Kidney epithelial cell (primary cell): Measurements from ENCODE around the gene ASB16. TPM values are rescaled to one million over a fixed set of nuclear protein-coding genes. Genes with fewer than 3 reads are reported as not detected.

ENCODE experiments used
- DNase-seq: peaks from one replicate; pipeline ENCODE4 v3.0.0-alpha.2; 2010; ENCODE audit warnings: low read depth
- H3K27me3 ChIP-seq: 2 replicates; pipeline ENCODE4 v1.6.0; 2011; ENCODE audit warnings: low read length; ENCODE audit not compliant: control insufficient read depth, insufficient read depth
- H3K36me3 ChIP-seq: 2 replicates; pipeline ENCODE4 v1.5.1; 2011; ENCODE audit warnings: low read length; ENCODE audit not compliant: control insufficient read depth, insufficient read depth
- H3K4me3 ChIP-seq: 2 replicates; pipeline ENCODE4 v1.5.1; 2011; ENCODE audit warnings: low read depth, mild to moderate bottlenecking, control low read depth, low read length
- CTCF ChIP-seq: IDR thresholded peaks from 2 replicates; pipeline ENCODE4 v1.5.1; 2011; ENCODE audit warnings: mild to moderate bottlenecking, moderate library complexity, low read length, control low read depth, inconsistent platforms; ENCODE audit not compliant: insufficient read depth, poor library complexity, severe bottlenecking
- total RNA-seq: library from RNA; depleted of rRNA; stranded (reverse); fragments of >200 nt; gene quantifications from 2 replicates; pipeline ENCODE4 v1.2.3, GENCODE V29; 2015

Gene ASB16
- total RNA-seq, 1 donor from 2014 or later: not detected

GRCh38 chr17:44213403-44214229, 43.1 kb downstream of the ASB16 start:
- DNase-seq: no peak
- H3K27me3 ChIP-seq: no peaks in the 10 kb centered on the region
- peaks cover 9% of the 10 kb centered on the region for H3K36me3 ChIP-seq
- no peak overlapping the region for H3K4me3 ChIP-seq
- no peak for TF ChIP-seq CTCF

- no peaks in the 10 kb centered on the region for H3K27me3 ChIP-seq
- TF ChIP-seq CTCF: no peak
- H3K36me3 ChIP-seq: peaks cover 8% of the 10 kb centered on the region
Observed at GRCh38 chr17:44214230-44214494, 43.7 kb downstream of the ASB16 start.

GRCh38 chr17:44214896-44215295, 44.4 kb downstream of the ASB16 start:
- H3K36me3 ChIP-seq: peaks cover 5% of the 10 kb centered on the region
- no peak for TF ChIP-seq CTCF

More at GRCh38 chr17:44214230-44214494, 43.7 kb downstream of the ASB16 start:
- DNase-seq: no peak
- H3K4me3 ChIP-seq: no peak overlapping the region

GRCh38 chr17:44216173-44216572, 45.7 kb downstream of the ASB16 start:
- no peak for DNase-seq
- H3K27me3 ChIP-seq: no peaks in the 10 kb centered on the region
- no peak for TF ChIP-seq CTCF
- H3K4me3 ChIP-seq: no peak overlapping the region
- H3K36me3 ChIP-seq: peaks cover 5% of the 10 kb centered on the region

More at GRCh38 chr17:44214896-44215295, 44.4 kb downstream of the ASB16 start:
- Histone ChIP-seq H3K4me3 (no peak overlapping the region), H3K27me3 (no peaks in the 10 kb centered on the region)
- no peak for DNase-seq

GRCh38 chr17:44216694-44217093, 46.2 kb downstream of the ASB16 start:
- TF ChIP-seq CTCF: no peak
- no peak overlapping the region for H3K4me3 ChIP-seq

More at GRCh38 chr17:44216694-44217093, 46.2 kb downstream of the ASB16 start:
- DNase-seq: no peak
- Histone ChIP-seq H3K27me3 (no peaks in the 10 kb centered on the region), H3K36me3 (peaks cover 5% of the 10 kb centered on the region)
